Renal pelvis (tissue), 4 donors: ENCODE results near the gene IFNAR1. TPM values are rescaled to one million over a fixed set of nuclear protein-coding genes. Genes with fewer than 3 reads are reported as not detected.
"Not testable (repeated sequence)": the region's sequence is repeated elsewhere in the genome, so short reads cannot be mapped to it uniquely, and the experiment has no call there.

ENCODE experiments used
- DNase-seq: peaks from one replicate; pipeline ENCODE4 v3.0.0-alpha.2; 2013
- polyA plus RNA-seq, 3 donors: library from polyadenylated mRNA; unstranded; fragments of 120-200 nt; gene quantifications; one replicate each; pipeline ENCODE4 v1.2.1, GENCODE V29; 2013; ENCODE audit not compliant: insufficient read length in 3 of 3

Gene IFNAR1
- polyA plus RNA-seq, 3 donors: 28.9 to 38.3 (median 36.5) TPM

DNA sequence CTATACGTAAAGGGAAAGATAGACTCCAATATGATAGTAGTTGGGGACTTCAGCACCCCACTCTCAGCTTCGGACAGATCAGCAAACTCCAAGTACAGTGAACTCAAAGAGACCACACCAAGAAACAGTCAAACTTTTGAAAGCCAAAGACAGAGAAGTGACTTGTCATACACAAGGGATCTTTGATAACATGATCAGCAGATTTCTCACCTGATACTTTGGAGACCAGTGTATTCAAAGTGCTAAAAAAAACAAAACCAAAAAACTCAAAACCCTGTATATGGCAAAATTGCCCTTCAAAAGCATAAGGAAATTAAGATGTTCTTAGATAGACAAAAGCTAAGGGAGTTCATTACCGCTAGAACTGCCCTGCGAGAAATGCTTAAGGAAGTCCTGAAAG lies 9.4 kb downstream of the IFNAR1 start:
- DNase-seq: no peak

DNA sequence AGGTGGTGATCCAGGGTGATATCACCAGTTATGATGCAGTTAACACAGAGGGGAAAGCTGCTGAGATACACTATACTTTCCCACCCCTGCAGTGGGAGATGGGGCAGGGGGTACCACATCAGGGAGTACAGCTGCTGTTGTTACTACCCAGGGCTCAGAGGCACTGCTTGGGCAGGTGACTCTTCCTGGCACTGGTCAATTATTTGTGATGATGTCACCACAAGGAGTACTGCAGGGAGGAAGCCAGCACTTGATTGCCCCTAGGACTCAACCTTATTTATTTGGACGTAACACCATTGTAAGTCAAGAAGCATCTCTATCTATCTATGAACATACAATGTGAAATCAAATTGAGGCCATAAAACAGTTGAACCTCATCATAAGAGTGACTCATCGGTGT lies 10.1 kb downstream of the IFNAR1 start:
- no peak for DNase-seq

DNA sequence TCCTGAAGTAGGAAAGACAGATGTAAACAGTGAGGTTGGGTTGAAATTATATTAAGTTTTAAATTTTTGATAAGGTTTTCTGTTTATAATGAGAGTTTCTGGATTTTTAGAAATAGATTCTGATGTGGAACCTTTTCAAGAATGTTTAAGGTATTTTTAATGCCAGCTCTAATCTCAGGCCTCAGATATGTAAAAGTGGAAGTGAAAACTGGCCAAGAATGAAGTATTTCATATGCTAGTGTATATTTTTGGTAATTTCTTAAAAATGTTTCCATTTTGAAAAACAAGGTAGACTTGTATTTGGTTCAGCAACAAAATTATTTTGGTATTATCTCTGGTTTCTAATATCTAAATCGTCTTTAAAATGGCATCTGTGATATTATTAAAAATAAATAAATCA lies 14.4 kb downstream of the IFNAR1 start:
- DNase-seq: no peak

DNA sequence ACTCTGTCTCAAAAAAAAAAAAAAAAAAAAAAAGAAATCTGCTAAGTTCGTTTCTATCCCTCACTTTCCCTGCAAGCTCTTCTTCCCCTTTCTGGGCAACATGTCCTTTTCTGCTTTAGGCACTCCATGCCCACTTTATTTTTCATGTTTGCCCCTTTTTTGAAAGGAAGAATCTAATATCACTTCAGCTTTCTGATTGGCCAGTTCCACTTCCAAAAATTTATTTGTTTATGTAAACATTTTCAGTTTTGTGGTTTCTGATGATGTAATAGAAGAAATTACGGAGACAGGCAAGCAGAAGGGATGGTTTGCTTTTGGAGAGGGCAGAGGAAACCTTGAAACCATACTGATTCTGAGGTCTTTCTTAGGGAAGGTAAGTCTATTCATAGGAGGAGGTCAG lies 15.1 kb downstream of the IFNAR1 start:
- DNase-seq: no peak

DNA sequence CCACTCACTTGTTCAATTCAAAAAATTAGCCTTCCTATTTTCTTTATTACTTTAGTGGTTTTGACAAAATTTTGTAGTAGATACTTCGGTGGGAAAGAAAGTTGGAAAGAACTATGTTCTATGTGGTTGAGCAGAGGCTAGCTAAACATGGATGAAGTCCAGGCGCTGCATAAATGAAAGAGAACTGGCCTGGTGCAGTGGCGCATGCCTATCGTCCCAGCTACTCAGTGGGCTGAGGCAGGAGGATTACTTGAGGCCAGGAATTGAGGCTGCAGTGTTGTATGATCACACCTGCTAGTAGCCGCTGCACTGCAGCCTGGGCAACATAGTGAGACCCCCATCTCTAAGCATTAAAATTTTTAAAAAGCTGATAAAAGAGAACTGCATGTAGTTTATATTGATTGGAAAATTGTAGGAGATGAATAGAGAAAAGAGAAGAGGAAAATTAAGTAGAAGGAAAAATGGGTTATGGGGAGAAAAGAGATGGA lies 21.0 kb downstream of the IFNAR1 start:
- no peak for DNase-seq

DNA sequence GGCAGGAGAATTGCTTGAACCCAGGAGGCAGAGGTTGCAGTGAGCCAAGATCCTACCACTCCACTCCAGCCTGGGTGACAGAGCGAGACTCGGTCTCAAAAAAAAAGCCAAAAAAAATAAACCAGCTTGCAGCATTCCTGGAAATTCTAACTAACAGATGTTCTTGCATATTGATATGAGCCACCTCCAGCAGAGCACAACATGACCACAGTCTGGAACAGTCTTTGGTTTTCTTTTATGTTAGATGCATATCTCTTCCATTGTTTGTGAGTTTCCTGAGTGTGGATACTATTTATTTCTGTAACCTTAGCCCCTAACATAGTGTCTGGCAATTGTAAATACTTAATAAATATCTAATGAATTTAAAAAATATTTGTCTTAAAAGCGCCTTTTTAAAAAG lies 23.9 kb downstream of the IFNAR1 start:
- DNase-seq: no peak

DNA sequence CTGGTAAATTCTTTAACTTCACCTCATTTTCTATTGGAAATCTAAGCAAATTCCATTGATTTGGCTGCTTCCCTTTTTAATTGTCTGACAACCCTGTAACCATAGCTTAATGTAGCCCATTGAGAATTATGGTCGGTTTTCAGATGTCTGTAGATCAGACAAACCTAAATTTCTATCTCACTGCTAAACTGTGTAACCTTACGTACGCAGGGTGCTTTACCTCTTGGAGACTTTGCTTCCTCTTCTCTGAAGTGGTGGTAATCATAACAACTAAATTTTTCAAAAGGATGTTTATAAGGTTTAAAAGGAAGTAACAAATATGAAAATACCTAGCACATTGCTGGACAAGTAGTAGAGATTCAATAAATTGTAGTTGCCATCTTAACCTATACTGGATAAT lies 25.9 kb downstream of the IFNAR1 start:
- no peak for DNase-seq

DNA sequence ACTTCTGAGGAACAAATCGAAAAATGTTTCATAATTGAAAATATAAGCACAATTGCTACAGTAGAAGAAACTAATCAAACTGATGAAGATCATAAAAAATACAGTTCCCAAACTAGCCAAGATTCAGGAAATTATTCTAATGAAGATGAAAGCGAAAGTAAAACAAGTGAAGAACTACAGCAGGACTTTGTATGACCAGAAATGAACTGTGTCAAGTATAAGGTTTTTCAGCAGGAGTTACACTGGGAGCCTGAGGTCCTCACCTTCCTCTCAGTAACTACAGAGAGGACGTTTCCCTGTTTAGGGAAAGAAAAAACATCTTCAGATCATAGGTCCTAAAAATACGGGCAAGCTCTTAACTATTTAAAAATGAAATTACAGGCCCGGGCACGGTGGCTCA lies 30.6 kb downstream of the IFNAR1 start:
- DNase-seq: no peak

DNA sequence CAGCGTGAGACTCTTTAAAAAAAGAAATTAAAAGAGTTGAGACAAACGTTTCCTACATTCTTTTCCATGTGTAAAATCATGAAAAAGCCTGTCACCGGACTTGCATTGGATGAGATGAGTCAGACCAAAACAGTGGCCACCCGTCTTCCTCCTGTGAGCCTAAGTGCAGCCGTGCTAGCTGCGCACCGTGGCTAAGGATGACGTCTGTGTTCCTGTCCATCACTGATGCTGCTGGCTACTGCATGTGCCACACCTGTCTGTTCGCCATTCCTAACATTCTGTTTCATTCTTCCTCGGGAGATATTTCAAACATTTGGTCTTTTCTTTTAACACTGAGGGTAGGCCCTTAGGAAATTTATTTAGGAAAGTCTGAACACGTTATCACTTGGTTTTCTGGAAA lies 31.2 kb downstream of the IFNAR1 start:
- DNase-seq: no peak

DNA sequence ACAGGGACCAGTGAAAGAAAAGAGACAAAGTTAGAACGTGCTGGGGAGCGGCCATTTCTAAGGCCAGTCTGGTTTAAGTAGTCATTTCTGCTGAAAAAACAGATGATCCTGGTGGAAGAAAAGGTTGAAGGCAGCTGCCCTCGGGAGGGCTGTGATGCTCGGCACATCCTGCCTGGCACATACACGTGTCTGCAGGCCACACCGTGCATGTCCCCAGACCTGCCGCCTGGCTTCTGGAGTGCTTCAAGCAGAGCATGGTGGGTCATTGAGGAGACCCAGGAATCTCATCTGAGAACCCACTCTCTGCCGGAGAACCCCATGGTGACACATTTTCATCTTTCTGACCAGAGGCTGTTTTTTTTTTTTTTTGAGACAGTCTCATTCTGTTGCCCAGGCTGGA lies 32.4 kb downstream of the IFNAR1 start:
- no peak for DNase-seq

DNA sequence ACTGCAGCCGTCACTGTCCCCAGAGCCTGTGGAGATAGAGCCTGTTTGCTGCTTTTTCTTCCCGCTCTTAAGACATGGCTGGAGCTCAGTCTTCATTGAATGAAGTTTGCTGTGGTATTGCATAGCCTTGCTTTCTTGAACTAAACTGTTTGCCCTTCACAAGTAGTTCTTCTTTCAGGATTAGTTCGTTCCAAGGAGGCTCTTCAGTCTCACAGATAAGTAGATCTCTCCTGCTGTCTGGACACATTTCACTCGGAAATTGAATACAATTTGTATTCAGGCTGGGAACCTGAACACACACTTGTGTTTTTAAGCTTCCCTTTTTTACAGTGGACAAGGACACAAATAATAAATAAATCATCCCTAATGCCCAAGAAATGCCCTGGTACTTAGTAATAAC lies 34.7 kb downstream of the IFNAR1 start:
- no peak for DNase-seq

DNA sequence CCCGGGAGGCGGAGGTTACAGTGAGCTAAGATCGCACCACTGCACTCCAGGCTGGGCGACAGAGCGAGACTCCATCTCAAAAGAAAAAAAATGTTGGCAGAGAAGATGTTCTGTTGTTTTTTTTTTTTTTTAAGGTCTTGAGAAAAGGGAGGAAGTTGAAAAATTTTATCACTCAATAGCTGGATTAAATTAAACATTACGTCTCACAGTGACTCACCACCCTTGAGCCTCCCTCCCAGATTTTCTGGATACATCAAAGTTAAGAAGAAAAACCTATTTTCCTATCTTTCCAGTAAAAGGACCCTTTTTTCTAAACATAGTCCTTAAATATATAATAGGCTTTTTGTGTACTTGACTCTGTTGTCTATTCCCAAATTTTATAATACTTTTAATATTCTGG lies 35.5 kb downstream of the IFNAR1 start:
- no peak for DNase-seq

DNA sequence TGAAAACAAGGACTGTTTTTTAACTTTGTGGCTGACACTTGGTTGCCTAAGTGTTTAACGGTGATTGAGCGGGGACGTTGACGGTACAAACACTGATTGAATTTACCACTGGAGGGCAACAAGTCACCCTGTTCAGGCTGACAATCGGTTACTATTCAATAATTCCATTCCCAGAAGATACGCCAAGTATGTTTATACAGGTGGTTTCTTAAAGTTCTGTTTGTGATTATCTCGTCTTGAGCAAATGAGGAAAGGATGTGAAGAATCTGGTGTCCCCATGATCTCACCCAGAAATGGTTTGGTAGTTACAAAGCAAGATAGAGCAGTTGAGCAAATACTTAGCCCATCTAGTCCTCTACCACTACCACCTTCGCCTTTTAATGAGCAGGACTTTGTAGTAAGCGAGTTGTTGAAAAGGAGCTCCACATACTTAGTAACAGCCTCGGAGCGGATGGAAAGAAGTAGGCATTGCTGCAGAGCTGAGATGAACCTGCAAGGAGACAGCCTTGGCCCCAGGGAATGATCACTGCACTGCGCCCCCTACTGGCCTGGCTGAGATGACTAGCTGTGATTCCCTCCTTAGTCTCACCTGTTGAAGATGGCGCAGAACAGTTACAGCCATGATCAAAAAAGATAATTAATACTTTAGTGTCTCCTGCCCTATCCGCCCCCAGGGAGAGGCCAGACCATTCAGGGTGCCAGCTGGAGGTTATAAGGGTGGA lies 36.3 kb downstream of the IFNAR1 start:
- DNase-seq: peak; percentile 51

DNA sequence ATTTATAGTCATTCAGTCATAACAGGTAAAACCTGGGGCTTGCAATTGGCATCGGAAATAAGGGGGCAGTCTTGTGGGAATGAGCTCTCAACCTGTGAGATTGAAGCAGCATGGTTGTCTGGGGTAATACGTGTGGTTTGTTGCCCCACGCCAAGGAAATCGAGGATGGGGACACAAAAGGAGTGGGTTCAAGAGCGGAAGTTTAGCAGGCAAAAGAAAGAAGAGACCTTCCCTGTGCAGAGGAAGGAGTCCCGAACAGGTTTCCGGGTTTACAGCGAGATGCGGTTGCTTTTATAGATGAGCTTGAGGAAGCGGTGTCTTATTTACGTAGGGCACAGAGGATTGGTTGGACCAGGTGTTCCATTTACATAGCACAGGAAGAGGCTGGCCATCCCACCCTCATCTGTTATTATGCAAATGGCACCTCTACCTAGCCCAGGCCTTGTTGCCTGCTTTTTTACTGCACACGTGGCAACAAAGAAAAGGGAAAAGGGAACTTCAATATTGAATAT lies 37.3 kb downstream of the IFNAR1 start:
- DNase-seq: peak; percentile 22

DNA sequence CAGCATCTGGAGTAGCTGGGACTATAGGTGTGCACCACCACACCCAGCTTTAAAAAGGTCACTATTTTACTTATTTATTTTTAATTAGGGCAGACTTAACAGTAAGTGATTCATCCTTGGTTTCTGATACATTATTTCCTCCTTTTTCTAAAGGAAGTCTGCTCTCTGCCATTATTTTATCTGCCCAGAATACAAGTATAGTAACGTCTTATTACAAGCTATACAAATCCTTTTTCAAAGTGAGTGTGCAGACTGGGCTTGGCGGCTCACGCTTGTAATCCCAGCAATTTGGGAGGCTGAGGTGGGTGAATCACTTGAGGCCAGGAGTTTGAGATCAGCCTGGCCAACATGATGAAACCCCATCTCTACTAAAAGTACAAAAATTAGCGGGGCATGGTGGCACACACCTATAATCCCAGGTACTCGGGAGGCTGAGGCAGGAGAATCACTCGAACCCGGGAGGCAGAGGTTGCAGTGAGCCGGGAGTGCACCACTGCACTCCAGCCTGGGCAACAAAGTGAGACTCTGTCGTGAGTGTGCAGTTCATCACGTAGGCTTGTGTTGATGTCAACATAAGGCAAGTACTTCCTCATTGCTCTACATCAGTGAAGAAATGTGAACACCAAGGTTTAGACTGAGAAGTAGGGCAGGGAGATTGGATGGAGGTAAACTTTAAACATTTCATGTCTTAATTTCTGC lies 39.3 kb downstream of the IFNAR1 start:
- not testable (repeated sequence) for DNase-seq

DNA sequence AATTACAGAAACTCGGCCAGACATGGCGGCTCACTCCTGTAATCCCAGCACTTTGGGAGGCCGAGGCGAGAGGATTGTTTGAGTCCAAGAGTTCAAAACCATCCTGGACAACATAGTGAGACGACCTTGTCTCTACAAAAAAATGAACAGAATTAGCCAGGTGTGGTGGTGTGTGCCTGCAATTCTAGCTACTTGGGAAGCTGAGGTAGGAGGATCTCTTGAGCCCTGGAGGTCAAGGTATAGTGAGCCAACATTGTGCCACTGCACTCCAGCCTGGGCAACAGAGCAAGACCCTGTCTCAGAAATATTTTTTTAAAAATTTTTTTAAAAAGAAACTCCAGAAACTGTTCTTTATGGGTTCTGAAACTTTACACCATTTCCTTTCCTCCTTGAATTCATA lies 40.1 kb downstream of the IFNAR1 start:
- no peak for DNase-seq

DNA sequence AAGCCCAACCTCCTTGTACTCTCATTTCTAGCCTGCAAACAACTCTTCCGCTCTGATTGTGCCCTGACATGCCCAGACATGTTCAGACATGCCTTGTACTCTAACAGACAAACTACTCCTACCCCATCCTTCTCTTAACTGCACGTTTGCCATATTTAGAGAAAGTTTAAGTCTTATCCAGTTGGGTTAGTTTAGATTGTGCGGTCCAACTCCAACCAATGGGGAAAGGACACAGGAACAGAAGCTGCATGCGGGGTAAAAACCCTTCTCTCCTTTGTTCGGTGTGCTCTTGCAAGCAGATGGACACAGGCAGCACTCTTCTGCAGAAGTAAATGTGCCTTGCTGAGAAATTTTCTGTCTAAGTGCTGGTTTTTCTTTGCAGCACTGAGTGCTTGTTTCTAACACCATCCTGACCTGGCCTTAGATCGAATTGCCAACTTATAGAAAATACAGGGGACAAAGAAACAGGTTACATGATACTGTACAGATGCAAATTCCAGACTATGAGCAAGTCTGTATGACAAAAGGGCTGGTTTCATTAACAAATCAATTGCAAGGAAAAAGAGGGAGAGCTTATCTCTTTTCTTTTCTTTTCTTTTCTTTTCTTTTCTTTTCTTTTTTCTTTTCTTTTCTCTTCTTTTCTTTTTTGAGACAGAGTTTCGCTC lies 42.7 kb downstream of the IFNAR1 start:
- no peak for DNase-seq

DNA sequence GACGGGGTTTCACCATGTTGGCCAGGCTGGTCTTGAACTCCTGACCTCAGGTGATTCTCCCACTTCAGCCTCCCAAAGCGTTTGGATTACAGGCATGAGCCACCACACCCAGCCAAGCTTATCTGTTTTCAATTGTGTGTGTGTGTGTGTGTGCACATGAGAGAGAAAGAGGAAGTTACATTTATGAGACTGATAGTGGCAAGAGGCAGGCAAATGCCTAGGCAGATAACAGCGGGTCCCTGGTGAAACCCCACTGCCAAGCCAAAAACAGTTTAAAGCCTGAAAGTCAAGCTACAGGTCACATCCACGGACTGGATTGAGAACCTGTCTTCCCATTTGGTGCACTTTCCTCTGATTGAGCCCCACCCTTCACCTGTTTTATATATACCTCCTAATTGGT lies 43.4 kb downstream of the IFNAR1 start:
- no peak for DNase-seq

DNA sequence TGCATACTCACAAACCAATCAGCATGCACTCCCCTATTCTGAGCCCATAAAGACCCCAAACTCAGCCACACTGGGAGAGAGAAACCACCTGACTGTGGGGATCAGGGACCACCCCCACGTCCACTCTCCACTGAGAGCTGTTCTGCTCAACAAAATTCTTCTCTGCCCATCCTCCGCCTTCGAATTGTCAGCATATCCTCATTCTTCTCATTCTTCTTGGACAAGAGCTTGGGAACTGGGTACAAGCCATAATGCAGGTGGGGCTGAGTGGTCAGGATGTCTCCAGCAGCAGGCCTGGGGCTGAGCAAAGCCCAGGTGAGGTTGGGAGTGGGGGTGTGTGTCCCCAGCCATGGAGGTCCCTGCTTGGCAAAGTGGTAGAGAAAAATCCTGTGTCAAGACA lies 43.8 kb downstream of the IFNAR1 start:
- no peak for DNase-seq

DNA sequence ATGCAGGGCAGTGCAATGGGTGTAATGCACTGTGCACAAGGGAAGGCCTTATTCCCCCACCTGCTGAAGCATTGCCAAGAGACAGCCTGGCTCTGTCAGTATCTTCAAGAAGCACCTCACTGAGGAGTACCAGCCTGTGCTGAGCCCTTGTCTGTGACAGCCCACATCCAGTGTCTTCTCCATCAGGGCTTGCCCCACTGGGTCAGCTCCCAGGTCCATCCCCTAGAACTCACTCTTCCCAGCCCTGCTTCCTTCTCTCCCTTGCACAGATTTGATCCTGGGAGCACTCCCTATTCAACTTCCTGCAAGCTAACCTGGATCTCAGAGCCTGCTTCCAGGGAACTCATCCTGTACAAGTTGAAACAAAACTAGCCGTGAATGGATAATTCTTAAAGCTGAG lies 44.8 kb downstream of the IFNAR1 start:
- DNase-seq: no peak

DNA sequence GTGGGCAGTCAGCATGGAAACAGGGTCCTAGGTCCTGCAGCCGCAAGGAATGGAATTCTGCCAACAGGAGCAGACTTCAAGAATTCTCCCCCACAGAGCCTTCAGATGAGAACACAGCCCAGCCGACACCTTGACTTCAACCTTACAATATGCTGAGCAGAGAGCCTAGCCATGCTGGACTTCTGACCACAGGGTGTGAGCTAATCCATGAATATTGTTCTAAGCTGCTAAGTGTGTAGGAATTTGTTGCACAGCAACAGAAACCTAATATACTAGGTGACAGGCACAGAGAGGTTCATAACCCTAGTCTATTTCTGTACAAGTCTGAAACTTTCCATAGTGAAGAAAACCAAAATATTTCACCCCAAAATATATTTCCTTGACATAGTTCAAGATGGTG lies 45.5 kb downstream of the IFNAR1 start:
- DNase-seq: no peak

DNA sequence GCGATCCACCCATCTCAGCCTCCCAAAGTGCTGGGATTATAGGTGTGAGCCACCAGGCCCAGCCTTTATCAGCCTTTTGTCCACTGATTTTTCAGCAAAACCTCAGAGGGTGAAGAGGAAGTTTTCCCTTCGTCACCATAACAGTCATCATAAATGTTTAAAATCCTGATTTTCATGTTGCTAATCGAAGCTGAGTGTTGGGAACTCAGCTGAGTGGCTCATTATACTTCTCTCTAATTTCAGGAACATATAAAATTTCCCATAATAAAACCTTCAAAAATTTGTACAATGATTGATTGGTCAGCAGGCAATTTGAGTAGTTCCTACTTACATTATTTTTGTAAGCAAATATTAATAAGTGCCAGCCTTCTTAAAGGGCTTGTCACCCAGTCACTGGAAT lies 46.6 kb downstream of the IFNAR1 start:
- DNase-seq: no peak

DNA sequence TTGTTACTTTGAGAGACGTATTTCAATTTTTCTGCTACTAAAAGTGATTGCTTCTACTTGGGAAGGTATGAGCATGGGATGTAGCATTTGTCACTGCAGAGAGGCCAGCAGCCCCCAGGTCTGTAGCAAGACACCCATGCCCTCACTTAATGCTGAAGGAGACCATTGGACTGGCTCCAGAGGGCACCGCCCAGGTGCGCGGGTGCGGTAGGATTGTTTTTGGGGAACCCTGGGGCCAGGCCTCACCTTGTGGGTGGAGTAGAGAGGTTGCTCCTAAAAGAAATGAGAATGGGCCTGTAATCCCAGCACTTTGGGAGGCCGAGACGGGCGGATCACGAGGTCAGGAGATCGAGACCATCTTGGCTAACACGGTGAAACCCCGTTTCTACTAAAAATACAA lies 47.8 kb downstream of the IFNAR1 start:
- no peak for DNase-seq
